Chondrocyte (in vitro differentiated cells): ENCODE measurements around the gene ECHS1. TPM values are rescaled to one million over a fixed set of nuclear protein-coding genes. Genes with fewer than 3 reads are reported as not detected.

Experiments used
- DNase-seq: peaks from one replicate; pipeline ENCODE4 v3.0.0; 2021; ENCODE audit warnings: mixed read lengths, low spot score
- H3K27ac Mint-ChIP-seq: one replicate; pipeline ENCODE4 v1.8.0; 2021; ENCODE audit warnings: mild to moderate bottlenecking, moderate library complexity, mixed read lengths; ENCODE audit not compliant: unreplicated experiment
- H3K27me3 Mint-ChIP-seq: 2 replicates; pipeline ENCODE4 v1.8.0; 2021; ENCODE audit warnings: low read depth, mixed read lengths
- H3K36me3 Mint-ChIP-seq: 2 replicates; pipeline ENCODE4 v1.8.0; 2021; ENCODE audit warnings: low read depth, mixed read lengths
- H3K4me1 Mint-ChIP-seq: 2 replicates; pipeline ENCODE4 v1.8.0; 2021; ENCODE audit warnings: low read depth, mild to moderate bottlenecking, mixed read lengths
- H3K4me3 Mint-ChIP-seq: one replicate; pipeline ENCODE4 v1.8.0; 2021; ENCODE audit warnings: mild to moderate bottlenecking, moderate library complexity, mixed read lengths; ENCODE audit not compliant: unreplicated experiment
- H3K9me3 Mint-ChIP-seq: 2 replicates; pipeline ENCODE4 v1.8.0; 2021; ENCODE audit warnings: low read depth, mixed read lengths
- long read RNA-seq: library from polyadenylated mRNA; stranded (forward); transcript quantifications from one replicate; pipeline ENCODE4 v2.0.0, GENCODE V29; 2021
- total RNA-seq: library from RNA; stranded (reverse); gene quantifications from 3 replicates; pipeline ENCODE4 v1.2.1, GENCODE V29; 2021
- TF ChIP-seq, protein P1 (sequence below): fragments of 200-600 bp; sonication (generic); IDR thresholded peaks from 2 replicates; pipeline ENCODE4 v1.5.0; 2021; ENCODE audit warnings: antibody characterized with exemption, mild to moderate bottlenecking, moderate library complexity

Gene ECHS1
- total RNA-seq = 57.6 to 67.8 TPM (median 58.9 TPM) in 3 replicates
- long read RNA-seq, transcript ECHS1-201 (8 exons, 1,617 nt) = major isoform, 210 of 218 reads
- long read RNA-seq, partial matches to known transcripts = 2 of 218 reads
- long read RNA-seq, other reads (novel, unspliced or antisense) = 6 of 218 reads

- Mint-ChIP-seq H3K36me3 (peaks cover 7% of the 10 kb centered on the region), H3K27me3 (no peaks in the 10 kb centered on the region), H3K9me3 (no peaks in the 10 kb centered on the region), H3K27ac (peak within 1 kb of the TSS; percentile 69), H3K4me1 (peaks cover 14% of the 10 kb centered on the region), H3K4me3 (peak within 1 kb of the TSS; percentile 80)
- DNase-seq = peak; percentile 98
- TF ChIP-seq, protein P1, sequence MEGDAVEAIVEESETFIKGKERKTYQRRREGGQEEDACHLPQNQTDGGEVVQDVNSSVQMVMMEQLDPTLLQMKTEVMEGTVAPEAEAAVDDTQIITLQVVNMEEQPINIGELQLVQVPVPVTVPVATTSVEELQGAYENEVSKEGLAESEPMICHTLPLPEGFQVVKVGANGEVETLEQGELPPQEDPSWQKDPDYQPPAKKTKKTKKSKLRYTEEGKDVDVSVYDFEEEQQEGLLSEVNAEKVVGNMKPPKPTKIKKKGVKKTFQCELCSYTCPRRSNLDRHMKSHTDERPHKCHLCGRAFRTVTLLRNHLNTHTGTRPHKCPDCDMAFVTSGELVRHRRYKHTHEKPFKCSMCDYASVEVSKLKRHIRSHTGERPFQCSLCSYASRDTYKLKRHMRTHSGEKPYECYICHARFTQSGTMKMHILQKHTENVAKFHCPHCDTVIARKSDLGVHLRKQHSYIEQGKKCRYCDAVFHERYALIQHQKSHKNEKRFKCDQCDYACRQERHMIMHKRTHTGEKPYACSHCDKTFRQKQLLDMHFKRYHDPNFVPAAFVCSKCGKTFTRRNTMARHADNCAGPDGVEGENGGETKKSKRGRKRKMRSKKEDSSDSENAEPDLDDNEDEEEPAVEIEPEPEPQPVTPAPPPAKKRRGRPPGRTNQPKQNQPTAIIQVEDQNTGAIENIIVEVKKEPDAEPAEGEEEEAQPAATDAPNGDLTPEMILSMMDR = no peak
Measured at GRCh38 chr10:133373174-133374090, at the start of gene ECHS1. Gene ECHS1 (minus strand): TSS chr10:133373354. CDS start chr10:133373333, 21 bp downstream.

- TF ChIP-seq, protein P1 = no peak
- H3K4me3 Mint-ChIP-seq = no peak overlapping the region
- no peak overlapping the region for H3K27ac Mint-ChIP-seq
- H3K36me3 Mint-ChIP-seq = peaks cover 5% of the 10 kb centered on the region
- no peaks in the 10 kb centered on the region for H3K4me1 Mint-ChIP-seq
- H3K27me3 Mint-ChIP-seq = no peaks in the 10 kb centered on the region
- DNase-seq = no peak
- H3K9me3 Mint-ChIP-seq = no peaks in the 10 kb centered on the region
Measured at GRCh38 chr10:133422223-133422806, 49.2 kb upstream of the ECHS1 start.

DNA sequence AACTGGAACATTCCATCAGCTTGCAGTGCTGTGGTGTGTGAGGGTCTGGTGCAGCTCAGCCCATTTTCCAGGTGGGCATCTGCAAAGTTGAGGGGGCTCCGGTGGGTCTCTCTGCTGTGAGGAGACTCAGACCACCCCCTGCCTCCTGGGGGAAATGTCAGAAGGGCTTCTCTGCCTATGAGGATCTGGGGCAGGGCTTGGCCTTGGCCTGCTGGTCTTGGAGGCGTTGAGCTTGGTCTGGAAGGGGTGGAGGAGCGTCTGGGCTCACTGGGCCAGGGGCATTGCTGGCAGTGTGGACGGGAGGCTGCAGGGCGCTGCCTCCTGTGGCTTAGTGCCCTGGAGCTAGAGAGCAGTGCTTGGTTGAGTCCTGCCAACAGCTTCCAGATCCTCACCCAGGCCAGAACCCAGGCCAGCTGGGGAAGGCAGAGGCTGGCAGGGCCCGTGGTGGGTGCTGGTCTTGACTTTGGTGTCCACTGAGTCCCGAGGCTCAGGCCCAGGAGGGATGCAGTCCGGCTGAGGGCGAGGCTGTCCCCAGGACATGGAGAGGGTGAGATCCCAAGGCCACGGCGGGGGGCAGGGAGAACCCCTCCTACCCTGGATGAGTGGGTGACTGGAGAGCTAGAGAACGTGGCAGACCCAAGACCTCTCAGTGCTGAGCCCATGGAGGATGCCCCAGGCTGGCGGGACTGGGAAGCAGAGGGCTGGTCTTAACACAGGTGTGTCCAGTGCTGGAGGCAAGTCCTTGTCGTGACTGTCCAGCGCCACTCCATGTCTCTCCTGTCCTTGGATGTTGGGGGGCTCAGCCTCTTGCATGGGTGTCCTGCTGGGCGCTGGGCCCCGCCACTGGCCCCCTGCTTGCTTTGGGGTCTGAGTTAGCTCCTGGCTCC is 48.4 kb upstream of the ECHS1 start:
- no peaks in the 10 kb centered on the region for H3K9me3 Mint-ChIP-seq
- no peak overlapping the region for H3K27ac Mint-ChIP-seq

DNA sequence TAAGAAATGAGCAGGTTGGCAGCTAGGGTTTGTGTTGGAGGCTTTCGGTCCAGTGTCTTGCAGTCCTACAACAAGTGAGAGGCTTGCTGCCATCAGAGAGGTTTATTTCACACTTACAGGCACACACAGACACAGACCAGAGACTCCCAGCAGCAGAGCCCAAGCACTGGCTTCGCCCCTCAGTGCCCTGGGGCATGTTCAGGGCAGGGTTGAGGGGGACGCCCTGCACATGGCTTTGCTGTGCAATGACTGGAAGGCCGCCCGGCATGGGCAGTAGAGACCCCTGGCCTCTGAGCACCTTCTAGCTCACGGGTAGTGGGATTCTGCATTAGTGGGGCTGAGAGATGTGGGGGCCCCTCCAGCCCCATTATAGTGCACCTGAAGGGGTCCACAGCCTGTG is 47.4 kb upstream of the ECHS1 start:
- TF ChIP-seq, protein P1 = no peak
- no peaks in the 10 kb centered on the region for H3K4me1 Mint-ChIP-seq
- H3K27ac Mint-ChIP-seq = no peak overlapping the region
- no peaks in the 10 kb centered on the region for H3K27me3 Mint-ChIP-seq
- H3K36me3 Mint-ChIP-seq = peaks cover 8% of the 10 kb centered on the region
- no peak for DNase-seq
- H3K9me3 Mint-ChIP-seq = no peaks in the 10 kb centered on the region
- H3K4me3 Mint-ChIP-seq = no peak overlapping the region

More for the DNA sequence above, 48.4 kb upstream of the ECHS1 start:
- H3K4me1 Mint-ChIP-seq = no peaks in the 10 kb centered on the region
- H3K4me3 Mint-ChIP-seq = no peak overlapping the region
- no peak for DNase-seq
- TF ChIP-seq, protein P1 = no peak
- H3K36me3 Mint-ChIP-seq = peaks cover 5% of the 10 kb centered on the region
- H3K27me3 Mint-ChIP-seq = no peaks in the 10 kb centered on the region
